ENCODE measurements around the gene GALNT2.

DNA sequence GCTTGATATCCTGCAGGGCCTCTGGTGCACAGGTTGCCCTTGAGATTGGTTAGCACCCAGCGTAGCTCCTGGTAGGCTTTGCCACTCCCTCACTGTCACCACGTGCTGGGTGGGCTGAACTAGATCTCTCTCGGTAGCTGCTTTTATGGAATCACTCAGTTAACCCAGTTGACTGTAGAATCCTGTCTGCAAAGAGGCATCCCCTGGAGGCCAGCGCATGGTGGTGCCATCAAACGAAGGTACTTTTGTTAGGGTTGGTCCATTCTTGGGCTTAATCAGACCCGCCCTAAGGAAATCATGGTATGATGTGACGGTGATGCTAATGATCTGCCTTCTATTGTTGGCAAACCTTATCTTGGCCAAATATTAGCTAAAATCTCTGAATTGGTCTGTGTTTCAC is 153.4 kb downstream of the GALNT2 start:
- no peak for TF ChIP-seq POLR2AphosphoS5 (IDR thresholded peaks at IDR 0.05; ENCODE audit: low read depth, low read length)
- TF ChIP-seq SIN3A (IDR thresholded peaks at IDR 0.05; ENCODE audit: borderline replicate concordance, insufficient read depth, low read length) = no peak
- TF ChIP-seq TAF1 (IDR thresholded peaks at IDR 0.05; ENCODE audit: borderline replicate concordance, insufficient read depth, low read length) = no peak
- TF ChIP-seq, protein P1, sequence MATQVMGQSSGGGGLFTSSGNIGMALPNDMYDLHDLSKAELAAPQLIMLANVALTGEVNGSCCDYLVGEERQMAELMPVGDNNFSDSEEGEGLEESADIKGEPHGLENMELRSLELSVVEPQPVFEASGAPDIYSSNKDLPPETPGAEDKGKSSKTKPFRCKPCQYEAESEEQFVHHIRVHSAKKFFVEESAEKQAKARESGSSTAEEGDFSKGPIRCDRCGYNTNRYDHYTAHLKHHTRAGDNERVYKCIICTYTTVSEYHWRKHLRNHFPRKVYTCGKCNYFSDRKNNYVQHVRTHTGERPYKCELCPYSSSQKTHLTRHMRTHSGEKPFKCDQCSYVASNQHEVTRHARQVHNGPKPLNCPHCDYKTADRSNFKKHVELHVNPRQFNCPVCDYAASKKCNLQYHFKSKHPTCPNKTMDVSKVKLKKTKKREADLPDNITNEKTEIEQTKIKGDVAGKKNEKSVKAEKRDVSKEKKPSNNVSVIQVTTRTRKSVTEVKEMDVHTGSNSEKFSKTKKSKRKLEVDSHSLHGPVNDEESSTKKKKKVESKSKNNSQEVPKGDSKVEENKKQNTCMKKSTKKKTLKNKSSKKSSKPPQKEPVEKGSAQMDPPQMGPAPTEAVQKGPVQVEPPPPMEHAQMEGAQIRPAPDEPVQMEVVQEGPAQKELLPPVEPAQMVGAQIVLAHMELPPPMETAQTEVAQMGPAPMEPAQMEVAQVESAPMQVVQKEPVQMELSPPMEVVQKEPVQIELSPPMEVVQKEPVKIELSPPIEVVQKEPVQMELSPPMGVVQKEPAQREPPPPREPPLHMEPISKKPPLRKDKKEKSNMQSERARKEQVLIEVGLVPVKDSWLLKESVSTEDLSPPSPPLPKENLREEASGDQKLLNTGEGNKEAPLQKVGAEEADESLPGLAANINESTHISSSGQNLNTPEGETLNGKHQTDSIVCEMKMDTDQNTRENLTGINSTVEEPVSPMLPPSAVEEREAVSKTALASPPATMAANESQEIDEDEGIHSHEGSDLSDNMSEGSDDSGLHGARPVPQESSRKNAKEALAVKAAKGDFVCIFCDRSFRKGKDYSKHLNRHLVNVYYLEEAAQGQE (IDR thresholded peaks at IDR 0.05; ENCODE audit: insufficient read depth in 1 of 2, low read depth in 2 of 2, low read length in 2 of 2) = no peak
